Muscle of arm (tissue), 12 donors: ENCODE data around the gene CLCN1. TPM values are rescaled to one million over a fixed set of nuclear protein-coding genes. Genes with fewer than 3 reads are reported as not detected.

Source experiments
- DNase-seq: peaks from one replicate; pipeline ENCODE4 v3.0.0-alpha.2; 2013
- polyA plus RNA-seq, 12 donors: library from polyadenylated mRNA; unstranded; fragments of 120-200 nt; gene quantifications; one replicate each; pipeline ENCODE4 v1.2.1, GENCODE V29; 2013; ENCODE audit not compliant: insufficient read length in 12 of 12

Gene CLCN1
- polyA plus RNA-seq, 12 donors, result 0.36 to 4.5 (median 1.9) TPM; not detected in 2

GRCh38 chr7:143363016-143363937 is 47.4 kb downstream of the CLCN1 start:
- no peak for DNase-seq

- DNase-seq, result no peak
Observed at GRCh38 chr7:143367972-143368371, 52.1 kb downstream of the CLCN1 start.

- no peak for DNase-seq
Observed at GRCh38 chr7:143368387-143368786, 52.5 kb downstream of the CLCN1 start.

GRCh38 chr7:143369678-143370651 is 54.1 kb downstream of the CLCN1 start:
- DNase-seq, result no peak

GRCh38 chr7:143372070-143372469 is 56.2 kb downstream of the CLCN1 start:
- no peak for DNase-seq

- no peak for DNase-seq
Observed at GRCh38 chr7:143373255-143373794, 57.4 kb downstream of the CLCN1 start.

- no peak for DNase-seq
Observed at GRCh38 chr7:143374561-143374960, 58.6 kb downstream of the CLCN1 start.

GRCh38 chr7:143375298-143376034 is 59.6 kb downstream of the CLCN1 start:
- DNase-seq, result no peak

GRCh38 chr7:143376396-143376795 is 60.5 kb downstream of the CLCN1 start:
- no peak for DNase-seq

GRCh38 chr7:143379611-143380259 is 63.8 kb downstream of the CLCN1 start:
- no peak for DNase-seq

- DNase-seq, result peak; percentile 94
Observed at GRCh38 chr7:143380260-143380645, 64.3 kb downstream of the CLCN1 start.

GRCh38 chr7:143380646-143381426 is 64.9 kb downstream of the CLCN1 start, which contains the start of gene ZYX:
ZYX (plus strand) TSS chr7:143381345; CDS start chr7:143381572, 227 bp downstream.
- DNase-seq, result peak; percentile 96

- peak; percentile 83 for DNase-seq
Observed at GRCh38 chr7:143381427-143382125, 65.7 kb downstream of the CLCN1 start.

- no peak for DNase-seq
Observed at GRCh38 chr7:143382126-143382790, 66.3 kb downstream of the CLCN1 start.

GRCh38 chr7:143382791-143383641 is 67.1 kb downstream of the CLCN1 start:
- DNase-seq, result no peak

GRCh38 chr7:143383642-143383957 is 67.7 kb downstream of the CLCN1 start:
- no peak for DNase-seq

- no peak for DNase-seq
Observed at GRCh38 chr7:143384148-143384547, 68.2 kb downstream of the CLCN1 start.
